Type B pancreatic cell (in vitro differentiated cells): Measurements from ENCODE around the gene NFIX. TPM values are rescaled to one million over a fixed set of nuclear protein-coding genes. Genes with fewer than 3 reads are reported as not detected.

ENCODE experiments used
- DNase-seq: peaks from one replicate; pipeline ENCODE4 v3.0.0; 2021; ENCODE audit warnings: mixed read lengths; ENCODE audit not compliant: unreplicated experiment; ENCODE audit errors: extremely low spot score
- H3K27ac Mint-ChIP-seq: 2 replicates; pipeline ENCODE4 v1.8.0; 2021; ENCODE audit warnings: mild to moderate bottlenecking, mixed read lengths
- H3K27me3 Mint-ChIP-seq: 2 replicates; pipeline ENCODE4 v1.8.0; 2021; ENCODE audit warnings: mixed read lengths
- H3K36me3 Mint-ChIP-seq: 2 replicates; pipeline ENCODE4 v1.8.0; 2021; ENCODE audit warnings: mixed read lengths
- H3K4me1 Mint-ChIP-seq: one replicate; pipeline ENCODE4 v1.8.0; 2021; ENCODE audit warnings: mixed read lengths; ENCODE audit not compliant: unreplicated experiment
- H3K4me3 Mint-ChIP-seq: 2 replicates; pipeline ENCODE4 v1.8.0; 2021; ENCODE audit warnings: mild to moderate bottlenecking, mixed read lengths
- H3K9me3 Mint-ChIP-seq: 2 replicates; pipeline ENCODE4 v1.8.0; 2021; ENCODE audit warnings: mixed read lengths
- CTCF ChIP-seq: fragments of 200-600 bp; sonication (generic); conservative IDR thresholded peaks from 2 replicates; pipeline ENCODE4 v1.5.0; 2021; ENCODE audit warnings: antibody characterized with exemption, mild to moderate bottlenecking
- total RNA-seq: library from RNA; stranded (reverse); gene quantifications from 2 replicates; pipeline ENCODE4 v1.2.1, GENCODE V29; 2021; ENCODE audit warnings: low replicate concordance

Gene NFIX
- total RNA-seq, 1 donor from 2014 or later: 12.4 TPM

GRCh38 chr19:13132471-13133180 lies 137.4 kb downstream of the NFIX start:
- Mint-ChIP-seq H3K27ac (peak overlapping the region; percentile 5), H3K36me3 (peaks cover 8% of the 10 kb centered on the region), H3K27me3 (no peaks in the 10 kb centered on the region), H3K4me3 (no peak overlapping the region), H3K4me1 (peaks cover 17% of the 10 kb centered on the region), H3K9me3 (no peaks in the 10 kb centered on the region)
- no peak for DNase-seq
- no peak for TF ChIP-seq CTCF

- H3K27me3 Mint-ChIP-seq: no peaks in the 10 kb centered on the region
- peaks cover 8% of the 10 kb centered on the region for H3K36me3 Mint-ChIP-seq
- H3K9me3 Mint-ChIP-seq: no peaks in the 10 kb centered on the region
- DNase-seq: no peak
- no peak overlapping the region for H3K27ac Mint-ChIP-seq
- peaks cover 17% of the 10 kb centered on the region for H3K4me1 Mint-ChIP-seq
- H3K4me3 Mint-ChIP-seq: no peak overlapping the region
- TF ChIP-seq CTCF: no peak
These were observed 138.1 kb downstream of the NFIX start for GRCh38 chr19:13133241-13133870.

- Mint-ChIP-seq H3K27ac (no peak overlapping the region), H3K9me3 (no peaks in the 10 kb centered on the region), H3K4me1 (peaks cover 11% of the 10 kb centered on the region), H3K36me3 (peaks cover 8% of the 10 kb centered on the region), H3K27me3 (no peaks in the 10 kb centered on the region), H3K4me3 (no peak overlapping the region)
- no peak for DNase-seq
- no peak for TF ChIP-seq CTCF
These were observed 139.4 kb downstream of the NFIX start for GRCh38 chr19:13134626-13135025.

GRCh38 chr19:13135068-13136062 lies 140.1 kb downstream of the NFIX start:
- TF ChIP-seq CTCF: no peak
- no peaks in the 10 kb centered on the region for H3K9me3 Mint-ChIP-seq
- no peak overlapping the region for H3K27ac Mint-ChIP-seq
- peaks cover 11% of the 10 kb centered on the region for H3K4me1 Mint-ChIP-seq
- no peaks in the 10 kb centered on the region for H3K27me3 Mint-ChIP-seq
- H3K36me3 Mint-ChIP-seq: peaks cover 8% of the 10 kb centered on the region
- H3K4me3 Mint-ChIP-seq: no peak overlapping the region
- DNase-seq: no peak

GRCh38 chr19:13137290-13137794 lies 142.1 kb downstream of the NFIX start:
- no peak for TF ChIP-seq CTCF
- no peak overlapping the region for H3K27ac Mint-ChIP-seq
- H3K4me3 Mint-ChIP-seq: no peak overlapping the region
- peaks cover 11% of the 10 kb centered on the region for H3K4me1 Mint-ChIP-seq
- no peak for DNase-seq
- peaks cover 11% of the 10 kb centered on the region for H3K36me3 Mint-ChIP-seq
- no peaks in the 10 kb centered on the region for H3K9me3 Mint-ChIP-seq
- no peaks in the 10 kb centered on the region for H3K27me3 Mint-ChIP-seq
